Heart left ventricle (tissue), 16 donors: ENCODE data around the gene UBE4B. TPM values are rescaled to one million over a fixed set of nuclear protein-coding genes. Genes with fewer than 3 reads are reported as not detected.
"Not testable (repeated sequence)": the region's sequence is repeated elsewhere in the genome, so short reads cannot be mapped to it uniquely, and the experiment has no call there.

Experiments used
- ATAC-seq, 4 donors: fragments of 200-7000 bp; cut with Tn5 transposase; one replicate each; pipeline ENCODE4 v1.9.1; 2020 to 2022; ENCODE audit warnings: moderate library complexity in 4 of 4, mild to moderate bottlenecking in 3 of 4, moderate number of reproducible peaks in 1 of 4
- DNase-seq, 5 donors: peaks; one replicate each; pipeline ENCODE4 v3.0.0-alpha.2; 2020
- H3K27ac ChIP-seq, 12 donors: fragments of 200-600 bp; sonication (generic) in 4 of 12; one replicate each; pipeline versions ENCODE4 v1.5.0 to v1.8.0; 2016 to 2022; ENCODE audit warnings: mild to moderate bottlenecking in 2 of 12
- H3K27me3 ChIP-seq, 9 donors: fragments of 200-600 bp; sonication (generic) in 2 of 9; one replicate each; pipeline versions ENCODE4 v1.5.1 to v1.8.0; 2016 to 2022; ENCODE audit warnings: mild to moderate bottlenecking in 3 of 9
- H3K36me3 ChIP-seq, 9 donors: fragments of 200-600 bp; sonication (generic) in 2 of 9; one replicate each; pipeline versions ENCODE4 v1.5.0 to v1.8.0; 2018 to 2022; ENCODE audit warnings: mild to moderate bottlenecking in 2 of 9
- H3K4me1 ChIP-seq, 12 donors: fragments of 200-600 bp; sonication (generic) in 4 of 12; one replicate each; pipeline versions ENCODE4 v1.5.0 to v1.8.0; 2016 to 2022; ENCODE audit warnings: mild to moderate bottlenecking in 3 of 12
- H3K4me3 ChIP-seq, 12 donors: fragments of 200-600 bp; sonication (generic) in 4 of 12; one replicate each; pipeline versions ENCODE4 v1.5.0 to v1.8.0; 2017 to 2022; ENCODE audit warnings: mild to moderate bottlenecking in 9 of 12, moderate library complexity in 4 of 12
- H3K9me3 ChIP-seq, 12 donors: fragments of 200-600 bp; sonication (generic) in 4 of 12; one replicate each; pipeline versions ENCODE4 v1.5.0 to v1.8.0; 2016 to 2022; ENCODE audit warnings: mild to moderate bottlenecking in 1 of 12
- POLR2A ChIP-seq, 2 donors: fragments of 450-650 bp; IDR thresholded peaks; one replicate each; pipeline ENCODE4 v1.6.1; 2017; ENCODE audit warnings: antibody characterized with exemption in 2 of 2, mild to moderate bottlenecking in 2 of 2, moderate library complexity in 2 of 2
- WGBS, 4 donors: extraction: QIAGEN DNeasy Blood & Tissue Kit in 2 of 4; methylation state at CpG; one replicate each; pipeline versions ENCODE4 v1.1.5 to v1.1.7; 2013 to 2018; 5-methylcytosine and 5-hydroxymethylcytosine counted together
- intact Hi-C, 10 donors: fragments of 100-400 bp; cut with DNase I; formaldehyde crosslinking; loops; one replicate each; pipeline versions ENCODE4 v1.11.1 to v1.14.2; 2022
- polyA plus RNA-seq, 2 donors: library from polyadenylated mRNA; stranded (reverse); fragments of 200-250 nt; gene quantifications; one replicate each; pipeline ENCODE4 v1.2.3, GENCODE V29; 2013
- total RNA-seq, 9 donors: library from RNA; depleted of rRNA in 2 of 9; stranded (reverse); fragments of >200 nt in 2 of 9; fragmentation: NEBNext Ultra II Directional in 3 of 9; extraction: Animal tissue kit (Norgen Biotek cat#: 25700) in 3 of 9; gene quantifications; one replicate each; pipeline versions ENCODE4 v1.1.0 to v1.2.4, GENCODE V29; 2016 to 2023
- TF ChIP-seq, protein P1 (sequence below), 12 donors: fragments of 200-600 bp; sonication (generic) in 4 of 12; IDR thresholded peaks; one replicate each; pipeline versions ENCODE4 v1.5.0 to v1.8.0; 2018 to 2022; ENCODE audit warnings: antibody characterized with exemption in 12 of 12, mild to moderate bottlenecking in 5 of 12
- donor health status: ischemic (EF 13 %, LVEDD 7.1; RV severe dilation, severe dysfunction).
- donor health status: healthy with polysubstance abuse.
- donor health status: DM: no; HTN: yes; CAD: no.
- donor health status: DM: no; HTN: no; CAD: no.
- donor health status: ischemic (EF 25% LVEDD 6.9; RV normal size, moderate dysfunction).
- donor health status: ischemic (EF 25% LVEDD 5.7; RV mildly dilated, moderate dysfunction).
- donor health status: healthy.
- donor health status: DM: yes; HTN: yes; CAD: no.
- donor health status: ischemic (EF 35%, LVEDD 5.7; RV mildly dilated, moderate dysfunction).
- donor health status: nonischemic (EF 11% LVEDD 7.7; RV severe dilation, severe dysfunction).
- donor health status: DM: yes; HTN: yes; CAD: no.
- donor health status: PGD.
- donor health status: ischemic (EF 29% LVEDD 5.4; RV normal size, mild dysfunction).
- donor health status: nonischemic (EF 23%, LVEDD 6.1; RV moderate dilation, normal function).

Gene UBE4B
- total and polyA plus RNA-seq, 11 donors, result 18.5 to 132 (median 67.3) TPM

DNA sequence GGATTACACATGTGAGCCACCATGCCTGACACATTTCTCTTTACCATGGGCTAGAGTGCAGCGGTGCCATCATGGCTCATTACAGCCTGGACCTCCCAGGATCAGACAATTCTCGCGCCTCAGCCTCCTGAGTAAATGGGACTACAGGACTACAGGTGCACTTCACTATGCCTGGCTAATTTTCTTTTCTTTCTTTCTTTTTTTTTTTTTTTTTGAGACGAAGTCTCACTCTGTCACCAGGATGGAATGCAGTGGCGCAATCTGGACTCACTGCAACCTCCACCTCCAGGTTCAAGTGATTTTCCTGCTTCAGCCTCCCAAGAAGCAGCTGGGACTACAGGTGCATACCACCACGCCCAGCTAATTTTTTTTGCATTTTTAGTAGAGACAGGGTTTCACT is 162.8 kb downstream of the UBE4B start:
- H3K9me3 ChIP-seq, result no peaks in the 10 kb centered on the region
- no peak overlapping the region for H3K4me3 ChIP-seq
- intact Hi-C loops, result no loop called here
- 90 to 92% (median 91%) methylated on average over 6 of the region's 6 CpGs for WGBS, 4 donors
- no peaks in the 10 kb centered on the region for H3K36me3 ChIP-seq
- no peak overlapping the region for H3K27ac ChIP-seq
- TF ChIP-seq POLR2A (IDR thresholded peaks at IDR 0.05), result no peak
- TF ChIP-seq, protein P1, sequence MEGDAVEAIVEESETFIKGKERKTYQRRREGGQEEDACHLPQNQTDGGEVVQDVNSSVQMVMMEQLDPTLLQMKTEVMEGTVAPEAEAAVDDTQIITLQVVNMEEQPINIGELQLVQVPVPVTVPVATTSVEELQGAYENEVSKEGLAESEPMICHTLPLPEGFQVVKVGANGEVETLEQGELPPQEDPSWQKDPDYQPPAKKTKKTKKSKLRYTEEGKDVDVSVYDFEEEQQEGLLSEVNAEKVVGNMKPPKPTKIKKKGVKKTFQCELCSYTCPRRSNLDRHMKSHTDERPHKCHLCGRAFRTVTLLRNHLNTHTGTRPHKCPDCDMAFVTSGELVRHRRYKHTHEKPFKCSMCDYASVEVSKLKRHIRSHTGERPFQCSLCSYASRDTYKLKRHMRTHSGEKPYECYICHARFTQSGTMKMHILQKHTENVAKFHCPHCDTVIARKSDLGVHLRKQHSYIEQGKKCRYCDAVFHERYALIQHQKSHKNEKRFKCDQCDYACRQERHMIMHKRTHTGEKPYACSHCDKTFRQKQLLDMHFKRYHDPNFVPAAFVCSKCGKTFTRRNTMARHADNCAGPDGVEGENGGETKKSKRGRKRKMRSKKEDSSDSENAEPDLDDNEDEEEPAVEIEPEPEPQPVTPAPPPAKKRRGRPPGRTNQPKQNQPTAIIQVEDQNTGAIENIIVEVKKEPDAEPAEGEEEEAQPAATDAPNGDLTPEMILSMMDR (IDR thresholded peaks at IDR 0.05), result no peak
- ATAC-seq (no peak), DNase-seq (no peak)
- no peaks in the 10 kb centered on the region for H3K27me3 ChIP-seq
- peaks cover 0 to 5% (median 0%) of the 10 kb centered on the region in 12 donors for H3K4me1 ChIP-seq

DNA sequence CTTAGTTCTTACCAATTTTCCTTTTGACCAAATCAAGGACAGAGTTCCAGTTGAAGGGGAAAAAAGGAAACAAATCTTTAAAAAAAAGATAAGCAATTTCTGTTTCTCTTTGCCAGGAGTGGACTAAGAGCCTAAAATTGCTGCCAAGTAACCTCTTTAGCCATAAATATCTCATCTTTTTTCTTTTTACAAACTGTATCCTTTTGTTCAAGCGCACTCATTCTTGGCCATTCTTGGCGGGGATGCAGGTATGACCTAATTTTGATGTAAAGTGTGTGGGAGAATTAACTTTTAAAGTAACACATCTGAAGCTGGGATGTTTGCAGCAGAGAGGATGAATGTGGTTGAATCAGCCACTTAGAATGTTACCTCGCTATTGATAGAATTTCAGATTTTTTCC is 164.2 kb downstream of the UBE4B start:
- Histone ChIP-seq H3K4me3 (no peak overlapping the region), H3K4me1 (peaks cover 0 to 5% (median 0%) of the 10 kb centered on the region in 12 donors), H3K9me3 (no peaks in the 10 kb centered on the region), H3K27me3 (no peaks in the 10 kb centered on the region), H3K27ac (no peak overlapping the region), H3K36me3 (no peaks in the 10 kb centered on the region)
- WGBS, 4 donors, result 44 to 59% (median 49%) methylated on average over 3 of the region's 3 CpGs
- TF ChIP-seq POLR2A (IDR thresholded peaks at IDR 0.05), result no peak
- TF ChIP-seq, protein P1 (IDR thresholded peaks at IDR 0.05), result no peak
- DNase-seq (no peak), ATAC-seq (no peak)
- intact Hi-C loops, result no loop called here

DNA sequence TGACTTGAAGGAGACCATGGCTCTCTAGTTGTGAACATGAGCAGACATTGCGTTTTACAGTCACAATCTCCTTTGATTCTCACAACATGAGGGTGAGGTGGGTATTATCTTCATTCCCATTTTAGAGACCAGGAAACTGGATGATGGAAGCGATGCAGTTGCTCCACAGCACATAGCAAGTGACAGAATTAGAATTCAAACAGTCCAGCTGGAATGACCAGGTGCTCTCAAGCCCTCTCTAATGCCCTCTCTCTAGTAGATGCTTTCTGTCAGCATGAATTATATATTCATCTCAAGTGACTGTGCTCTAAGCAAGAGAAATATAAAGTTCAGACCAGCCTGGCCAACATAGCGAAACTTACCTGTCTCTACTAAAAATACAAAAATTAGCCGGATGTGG is 167.9 kb downstream of the UBE4B start:
- no peaks in the 10 kb centered on the region for H3K36me3 ChIP-seq
- H3K27me3 ChIP-seq, result no peaks in the 10 kb centered on the region
- TF ChIP-seq POLR2A (IDR thresholded peaks at IDR 0.05), result no peak
- TF ChIP-seq, protein P1 (IDR thresholded peaks at IDR 0.05), result no peak
- intact Hi-C loops, result no loop called here
- H3K27ac ChIP-seq, result no peak overlapping the region
- DNase-seq (no peak), ATAC-seq (no peak)
- WGBS, 4 donors, result 83 to 92% (median 89%) methylated on average over 4 of the region's 4 CpGs
- H3K9me3 ChIP-seq, result no peaks in the 10 kb centered on the region
- no peak overlapping the region for H3K4me3 ChIP-seq
- peaks cover 0 to 8% (median 0%) of the 10 kb centered on the region in 12 donors for H3K4me1 ChIP-seq

DNA sequence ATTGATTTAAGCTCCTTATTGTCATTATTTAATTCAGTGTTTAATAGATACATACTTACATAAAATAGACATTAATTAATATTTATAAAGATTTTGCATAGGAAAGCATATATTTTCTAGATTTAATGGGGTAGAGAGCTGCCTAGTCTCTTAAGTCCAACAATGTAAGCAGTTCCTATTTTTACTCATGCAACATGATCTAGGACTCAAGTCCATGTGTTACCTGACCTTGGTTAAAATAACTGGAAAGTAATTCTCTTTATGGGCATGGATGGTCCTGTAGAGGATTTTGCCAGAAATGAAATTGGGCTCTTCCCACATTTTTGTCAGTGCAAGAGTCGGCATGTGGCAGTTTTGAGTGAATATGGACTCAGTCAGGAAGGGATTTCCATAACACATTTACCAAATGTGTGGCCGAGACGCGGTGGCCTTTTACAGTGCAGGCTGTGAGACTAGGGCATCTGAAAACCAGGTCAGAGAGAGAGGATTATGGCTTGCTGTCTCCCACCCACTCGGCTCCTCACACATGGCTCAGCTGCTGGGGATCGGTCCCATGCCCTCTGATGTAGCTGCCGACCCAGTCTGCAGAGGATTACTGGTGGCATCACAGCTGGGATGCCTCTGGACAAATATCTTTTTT is 171.4 kb downstream of the UBE4B start:
- H3K9me3 ChIP-seq, result no peaks in the 10 kb centered on the region
- TF ChIP-seq, protein P1 (IDR thresholded peaks at IDR 0.05), result no peak
- TF ChIP-seq POLR2A (IDR thresholded peaks at IDR 0.05), result no peak
- no peak overlapping the region for H3K4me3 ChIP-seq
- no peaks in the 10 kb centered on the region for H3K36me3 ChIP-seq
- 55 to 64% (median 60%) methylated on average over 7 of the region's 7 CpGs for WGBS, 4 donors
- H3K27me3 ChIP-seq, result no peaks in the 10 kb centered on the region
- H3K4me1 ChIP-seq, result peaks cover 0 to 8% (median under 1%) of the 10 kb centered on the region in 12 donors
- no peak for DNase-seq
- intact Hi-C loops, result no loop called here
- ATAC-seq, result peak in 1 of 4 donors; percentile 42
- H3K27ac ChIP-seq, result peak overlapping the region in 3 of 12 donors; percentile 22 to 42 (median 36)

GRCh38 chr1:10205206-10205605 is 172.4 kb downstream of the UBE4B start:
- DNase-seq, ATAC-seq, H3K4me3 ChIP-seq, H3K36me3 ChIP-seq, H3K9me3 ChIP-seq, H3K27me3 ChIP-seq, H3K27ac ChIP-seq: not testable (repeated sequence)
- intact Hi-C loops, result loop anchor here in 4 of 10 donors (5.0 kb wide), 4 partner anchors 48 to 222 kb away; no protein-coding TSS in a partner anchor
- peaks cover 0 to 11% (median 4%) of the 10 kb centered on the region in 12 donors for H3K4me1 ChIP-seq
- WGBS, 4 donors, result 87 to 91% (median 89%) methylated on average over 14 of the region's 14 CpGs
